GM18909 (cell line): Measurements from ENCODE around the gene SLX4IP.

Experiments used
- ATAC-seq: cut with Tn5 transposase; IDR thresholded peaks from one replicate; pipeline ENCODE4 v1.9.1; 2021; ENCODE audit warnings: mild to moderate bottlenecking; ENCODE audit not compliant: unreplicated experiment, poor library complexity

Gene SLX4IP

GRCh38 chr20:10540636-10541493 is 105.8 kb downstream of the SLX4IP start:
- ATAC-seq = no peak

DNA sequence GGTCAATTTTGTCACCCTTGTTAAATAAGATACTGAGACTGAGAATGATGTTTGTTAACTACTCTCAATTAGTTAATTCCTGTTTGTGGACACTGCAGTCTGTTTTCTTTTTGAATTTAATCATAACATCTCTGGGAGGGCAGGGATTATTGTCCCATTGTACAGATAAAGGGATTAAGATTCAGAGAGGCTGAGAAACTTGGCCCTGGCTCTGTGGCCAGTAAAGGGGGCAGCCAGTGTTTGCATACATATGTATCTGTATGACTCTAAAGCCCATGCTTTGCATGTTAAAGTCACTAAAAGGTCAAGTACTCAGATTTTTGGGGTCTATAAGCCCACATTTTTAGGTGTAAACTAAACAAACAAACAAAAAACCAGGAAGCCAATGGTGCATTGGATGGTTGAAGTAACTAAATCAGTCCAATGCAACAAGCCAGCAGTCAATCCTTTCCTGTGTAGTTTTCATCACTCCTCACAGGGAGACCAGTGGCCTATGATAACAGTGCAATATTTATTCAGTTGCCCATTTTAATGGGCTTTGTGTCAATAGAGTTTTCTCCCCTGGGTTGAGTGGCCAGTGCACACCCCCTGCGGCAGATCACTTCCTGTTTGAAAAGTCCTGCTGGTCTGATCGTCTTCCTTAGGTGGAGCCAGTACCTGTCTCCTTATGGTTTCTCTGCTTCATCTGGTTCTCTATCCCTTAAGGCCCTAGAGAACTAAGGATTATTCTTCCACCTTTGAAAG is 106.7 kb downstream of the SLX4IP start:
- ATAC-seq = no peak

- ATAC-seq = no peak
Measured at GRCh38 chr20:10542442-10542841, 107.3 kb downstream of the SLX4IP start.

DNA sequence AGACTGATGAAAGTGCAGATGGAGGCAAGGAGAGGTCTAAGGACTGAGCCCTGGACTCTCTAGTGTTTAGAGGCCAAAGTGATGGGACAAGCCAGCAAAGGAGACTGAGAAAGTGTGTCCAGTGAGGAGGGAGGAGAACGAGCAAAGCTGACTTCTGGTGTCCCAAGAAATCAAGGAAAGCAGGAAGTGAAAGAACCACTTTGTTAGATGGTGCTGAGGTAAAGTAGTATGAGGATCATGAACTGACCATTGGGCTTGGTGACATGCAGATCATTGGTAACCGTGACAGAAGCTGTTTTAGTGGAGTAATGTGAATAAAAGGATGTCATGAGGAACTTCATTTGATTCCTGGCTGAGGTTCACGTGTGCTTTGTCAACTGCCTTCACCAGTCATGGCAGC is 108.4 kb downstream of the SLX4IP start:
- ATAC-seq = no peak

DNA sequence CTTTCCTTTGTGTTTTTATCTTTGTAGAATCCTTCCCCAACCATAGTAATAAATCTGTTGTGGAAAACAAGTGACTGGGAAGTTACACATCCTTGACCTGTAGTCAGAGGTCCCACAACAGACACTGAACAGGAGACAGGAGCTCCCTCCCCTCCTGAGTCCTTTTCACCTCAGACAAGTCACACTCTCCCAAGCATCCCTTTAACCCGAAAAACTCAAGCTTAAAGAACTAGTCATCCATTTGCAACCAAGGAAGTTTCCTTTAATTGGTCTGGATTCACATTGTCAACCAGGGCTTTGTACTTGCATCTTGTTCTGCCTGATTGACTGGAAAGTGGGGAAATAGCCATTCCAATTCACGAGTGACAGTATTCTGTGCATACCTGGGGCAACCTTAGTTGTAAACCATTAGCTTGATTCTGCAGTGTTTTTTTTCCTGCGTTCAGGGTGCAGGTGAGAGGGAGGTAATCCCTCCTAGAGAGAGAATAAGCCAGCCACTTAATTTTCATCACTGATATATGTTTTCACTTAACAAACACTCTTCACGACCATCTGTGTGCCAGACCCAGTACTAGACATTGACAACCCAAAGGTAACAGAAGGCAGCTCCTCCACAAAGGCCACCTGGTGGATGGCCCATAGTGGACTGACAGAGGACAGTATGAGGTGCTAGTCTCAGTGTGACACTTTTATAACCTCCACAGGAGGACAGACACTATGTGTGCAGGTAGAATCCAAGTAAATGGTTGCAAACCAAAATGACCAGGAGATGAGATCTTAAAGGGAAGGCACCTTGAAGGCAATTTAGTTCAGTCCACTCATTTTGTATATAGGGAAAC is 112.4 kb downstream of the SLX4IP start:
- ATAC-seq = no peak

GRCh38 chr20:10549511-10549910 is 114.4 kb downstream of the SLX4IP start:
- ATAC-seq = no peak

DNA sequence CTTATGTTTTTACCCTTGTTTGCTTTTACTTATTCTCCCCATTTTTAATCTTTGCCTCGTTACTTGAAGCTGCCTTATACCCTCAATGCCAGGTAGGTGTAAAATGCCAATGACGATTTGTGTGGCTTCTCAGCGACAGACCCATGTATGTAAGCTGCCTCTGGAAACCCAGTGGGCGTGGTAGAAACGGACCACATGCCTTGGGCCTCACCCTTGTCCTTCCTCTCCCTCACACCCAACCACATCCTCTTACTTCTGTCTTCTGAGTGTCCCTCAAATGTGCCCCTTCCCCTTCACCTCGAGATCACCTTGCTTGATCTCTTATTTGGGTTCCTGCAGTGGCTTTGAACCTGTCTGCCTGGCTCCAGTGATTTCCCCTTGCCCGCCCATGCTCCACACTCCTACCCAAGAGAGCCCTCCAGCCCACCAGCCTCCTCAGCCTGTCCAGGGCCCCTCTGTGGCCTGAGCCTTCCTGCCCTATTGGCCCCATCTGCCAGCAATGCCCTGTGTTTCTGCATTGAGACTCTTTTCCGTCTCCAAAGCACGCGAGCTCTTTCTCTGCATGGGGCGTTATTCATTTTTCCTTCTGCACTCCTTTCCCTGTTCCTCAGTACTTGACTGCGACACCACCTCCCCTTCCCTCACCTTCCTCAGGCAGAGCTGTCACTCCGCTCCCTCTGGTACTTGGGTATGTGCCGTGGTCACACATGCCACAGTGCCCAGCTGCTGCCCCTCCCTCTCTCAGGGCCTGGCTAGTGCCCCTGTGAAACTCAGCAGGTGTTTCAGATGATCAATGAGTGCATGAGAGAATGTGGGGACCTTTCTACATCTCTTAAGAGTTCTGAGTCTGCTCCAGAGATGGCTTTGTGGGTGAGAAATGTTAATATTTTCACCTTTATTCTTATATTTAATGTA is 115.4 kb downstream of the SLX4IP start:
- no peak for ATAC-seq

DNA sequence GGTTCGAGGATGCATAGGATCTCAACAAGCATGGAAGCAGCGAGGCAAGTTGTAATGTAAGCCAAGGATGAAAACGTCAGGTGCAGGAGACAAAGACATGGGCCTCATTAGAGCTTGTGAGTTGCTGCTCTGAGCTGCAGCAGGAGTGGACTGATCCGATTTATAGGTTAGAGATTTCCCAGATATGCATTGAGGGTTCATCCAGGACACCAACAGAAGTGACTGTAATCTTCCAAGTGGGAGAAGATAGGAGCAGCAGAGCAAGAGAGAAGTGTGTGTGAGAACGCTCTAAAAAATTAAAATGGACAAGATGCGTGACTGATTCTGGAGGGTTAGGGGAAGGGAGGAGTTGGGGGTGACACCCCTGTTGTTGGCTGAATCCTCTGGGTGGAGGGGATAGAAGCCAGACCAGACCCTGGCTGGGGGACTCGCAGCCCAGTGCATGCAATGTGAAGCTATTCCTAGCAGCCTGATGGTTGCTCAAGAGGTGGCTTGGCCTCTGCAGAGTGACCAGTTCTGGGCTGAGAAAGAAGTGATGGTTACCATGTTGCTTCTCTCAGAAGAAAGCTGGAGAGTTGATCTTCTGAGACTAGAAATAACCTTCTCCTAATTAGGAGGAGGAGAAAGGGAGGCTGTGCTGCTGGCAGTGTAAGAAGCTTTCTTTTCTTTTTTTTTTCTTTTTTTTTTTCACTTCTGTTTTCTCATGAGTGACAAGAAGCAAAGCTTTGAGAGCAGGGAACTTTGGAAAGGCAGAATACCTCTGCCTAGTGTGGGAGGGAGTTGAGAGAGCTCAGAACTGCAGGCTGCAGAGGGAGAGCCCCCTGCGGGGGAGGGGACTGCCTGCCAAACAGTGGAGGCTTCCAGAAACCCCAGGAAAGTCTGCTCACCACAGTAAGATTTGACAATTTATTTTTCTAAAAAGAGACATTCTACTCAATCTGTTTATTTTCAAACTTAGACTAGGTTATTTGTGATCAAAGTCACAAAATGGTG is 116.9 kb downstream of the SLX4IP start:
- ATAC-seq = peak; percentile 55

DNA sequence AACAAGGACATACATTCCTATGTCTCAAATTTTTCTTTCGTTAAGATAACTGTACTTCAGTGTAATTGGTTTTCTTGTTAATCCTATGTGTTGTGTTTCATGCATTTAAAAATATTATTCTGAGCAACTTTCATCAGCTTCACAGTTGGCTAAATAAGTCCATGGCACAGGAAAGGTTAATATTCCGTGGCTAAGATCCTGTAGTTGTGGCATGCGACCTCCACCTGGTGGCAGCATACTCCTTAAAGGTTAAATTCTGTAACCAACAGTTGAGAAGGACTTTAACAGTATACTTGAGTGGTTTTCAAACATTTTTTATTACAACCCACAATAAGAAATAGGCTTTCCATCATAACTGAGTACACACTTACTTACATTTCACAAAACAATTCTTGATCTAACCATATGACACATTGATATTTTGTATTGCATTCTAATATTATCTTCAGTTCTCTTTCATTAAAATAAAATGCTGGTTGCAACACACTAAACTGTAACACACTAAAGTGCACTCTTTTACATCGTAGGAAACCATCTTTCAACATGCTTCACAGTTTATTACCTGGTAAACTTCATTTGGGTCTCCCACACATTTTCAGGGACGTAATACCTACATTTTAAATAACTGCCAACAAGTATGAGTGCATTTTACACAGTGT is 118.3 kb downstream of the SLX4IP start:
- ATAC-seq = peak; percentile 57

DNA sequence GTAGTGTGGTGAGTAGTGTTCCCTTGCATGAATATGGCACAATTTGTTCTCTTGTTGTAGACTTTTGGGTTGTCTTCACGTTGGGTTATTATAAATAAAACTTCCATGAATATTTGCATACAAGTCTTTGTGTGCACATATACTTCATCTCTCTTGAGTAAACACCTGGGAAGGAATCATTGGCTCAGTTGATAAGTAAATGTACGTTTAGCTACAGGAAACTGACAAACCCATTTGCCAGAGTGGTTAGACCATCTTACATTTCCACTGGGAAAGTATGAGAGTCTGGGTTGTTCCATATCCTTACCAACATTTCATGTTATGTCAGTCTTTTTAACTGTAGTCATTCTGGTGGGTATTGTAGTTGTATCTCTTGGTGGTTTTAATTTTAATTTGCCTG is 119.2 kb downstream of the SLX4IP start:
- no peak for ATAC-seq

DNA sequence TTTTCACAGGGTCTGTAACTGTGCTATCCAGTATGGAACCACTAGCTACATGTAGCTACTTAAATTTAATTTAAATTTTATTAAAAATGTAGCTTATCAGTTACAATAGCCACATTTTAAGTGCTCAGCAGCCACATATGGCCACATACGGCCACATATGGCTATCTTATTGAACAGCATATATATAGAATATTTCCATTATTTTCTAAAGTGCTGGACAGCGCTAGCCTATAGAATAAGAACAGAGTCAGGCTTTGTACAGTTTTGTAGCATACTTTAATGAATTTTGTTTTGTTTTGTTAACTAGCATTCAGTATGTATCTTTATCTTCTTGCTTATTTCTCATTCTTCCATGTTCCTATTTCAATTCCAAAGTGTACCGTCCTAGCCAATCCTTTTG is 120.3 kb downstream of the SLX4IP start:
- no peak for ATAC-seq

DNA sequence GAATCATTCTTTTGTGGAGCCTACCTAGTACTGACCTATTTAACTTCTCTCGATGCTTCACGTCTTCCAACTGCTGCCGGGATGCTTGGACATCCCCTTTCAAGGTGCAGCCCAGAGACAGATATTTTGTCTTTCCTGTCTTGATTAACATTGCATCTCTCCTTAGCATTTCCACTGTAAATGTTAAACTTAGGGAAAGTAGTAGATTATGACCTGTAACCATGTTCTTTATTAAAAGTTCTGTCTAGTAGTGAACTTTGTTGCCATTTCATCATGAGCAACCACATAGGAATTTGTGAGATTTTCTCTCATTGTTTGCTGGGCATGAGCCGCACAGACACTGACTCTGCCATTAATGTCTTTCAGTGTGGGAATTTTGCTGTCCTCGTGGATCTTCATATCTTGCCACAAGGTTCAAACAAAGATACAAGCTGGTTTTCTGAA is 120.8 kb downstream of the SLX4IP start:
- no peak for ATAC-seq

DNA sequence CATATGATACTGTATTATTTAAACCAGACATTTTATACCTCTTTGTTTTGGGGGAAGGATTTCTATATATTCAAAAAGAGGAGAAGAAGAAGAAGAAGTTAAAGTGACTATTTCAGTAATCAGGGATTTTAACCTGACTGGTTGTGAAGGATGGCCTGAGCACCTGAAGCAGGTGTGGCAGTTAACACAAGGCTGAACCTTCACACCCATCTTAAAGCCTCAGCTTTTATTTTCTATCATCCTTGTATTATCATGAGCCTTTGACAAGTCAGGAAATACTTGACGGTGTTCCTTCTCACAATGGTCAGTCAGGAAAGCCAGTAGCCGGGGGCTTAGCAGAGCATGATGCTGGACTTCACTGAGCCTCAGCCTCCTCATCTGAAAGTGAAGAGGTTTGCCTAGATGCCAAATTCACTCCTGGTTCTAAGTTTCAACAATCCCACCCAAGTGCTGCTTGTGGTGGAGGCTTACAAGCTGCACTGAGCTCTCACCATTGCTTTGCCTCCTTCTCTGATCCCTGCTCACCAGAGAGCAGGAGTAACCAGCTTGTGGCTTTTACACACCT is 121.5 kb downstream of the SLX4IP start:
- no peak for ATAC-seq

DNA sequence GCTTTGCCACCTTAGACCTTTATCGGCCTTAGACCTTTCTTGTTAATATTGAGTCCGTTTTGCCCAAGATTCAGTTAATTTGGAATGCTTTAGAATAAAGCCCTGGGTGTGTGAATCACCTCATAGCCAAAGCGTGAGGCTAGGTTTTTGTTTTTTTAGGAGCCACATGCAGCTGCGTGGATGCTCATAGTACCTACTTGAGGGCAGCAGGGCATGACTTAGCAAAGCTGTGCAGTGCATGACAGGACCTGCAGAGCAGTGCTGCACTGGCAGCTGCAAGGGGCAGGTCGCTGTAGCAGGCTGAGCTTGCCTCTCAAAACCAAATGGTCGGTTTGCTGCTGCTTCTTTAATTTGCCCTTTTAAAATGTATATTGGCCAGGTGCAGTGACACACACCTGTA is 122.6 kb downstream of the SLX4IP start:
- ATAC-seq = no peak

DNA sequence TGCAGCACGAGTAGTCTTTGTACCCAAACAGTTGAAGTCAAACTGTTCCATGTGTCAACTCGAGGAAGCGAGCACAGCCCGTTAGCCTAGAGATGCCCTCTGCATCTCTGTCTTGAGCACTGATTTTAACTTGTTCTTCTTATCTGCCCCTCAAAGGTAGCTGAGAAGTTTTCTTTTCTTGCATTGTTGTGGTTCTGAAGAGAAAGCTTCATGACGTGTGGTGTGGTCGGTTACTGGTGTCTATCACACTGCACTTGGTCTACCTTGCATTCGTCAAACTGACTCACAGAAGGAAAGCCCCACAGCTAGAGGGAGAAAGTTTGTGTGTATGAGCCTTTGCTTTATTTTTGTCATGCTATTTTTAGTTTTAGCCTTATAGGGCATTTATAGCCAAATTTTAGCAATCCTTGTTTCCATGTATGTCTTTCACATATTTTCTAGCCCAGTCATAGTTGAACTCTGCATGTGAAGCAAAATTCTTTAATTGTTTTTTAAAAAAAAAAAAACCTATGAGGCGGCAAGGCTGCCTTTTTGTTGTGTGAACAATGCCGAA is 123.6 kb downstream of the SLX4IP start:
- ATAC-seq = peak; percentile 85

GRCh38 chr20:10559266-10559665 is 124.2 kb downstream of the SLX4IP start:
- ATAC-seq = no peak

GRCh38 chr20:10560686-10561085 is 125.6 kb downstream of the SLX4IP start:
- ATAC-seq = no peak
